ENCODE data around the gene RTTN. TPM values are rescaled to one million over a fixed set of nuclear protein-coding genes. Genes with fewer than 3 reads are reported as not detected.

The RTTN gene
- polyA plus RNA-seq, 1 of the 3 experiments (the other 2 are of a cell fraction) = 4.7 TPM

- CTCF ChIA-PET = no interaction called here
These were observed 199.9 kb downstream of the RTTN start for GRCh38 chr18:70005580-70005979.

DNA sequence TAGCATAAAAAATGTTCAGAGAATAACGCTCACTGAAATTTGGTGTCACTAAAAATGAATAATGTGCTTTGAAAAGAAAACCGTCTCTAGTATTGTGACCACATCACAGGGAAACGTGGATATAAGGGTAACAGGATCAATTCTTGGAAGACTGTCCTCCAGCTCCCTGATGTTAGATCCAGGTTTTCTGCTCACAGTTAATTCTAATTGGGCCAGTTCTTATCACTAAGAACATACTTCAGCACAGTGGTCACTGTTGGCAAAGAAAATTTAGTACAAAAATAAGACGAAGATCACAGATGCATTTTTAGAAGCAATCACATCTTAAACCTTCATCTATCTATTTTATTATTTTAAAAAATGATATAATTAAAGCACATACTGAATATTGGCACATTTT lies 200.8 kb downstream of the RTTN start:
- POLR2A ChIA-PET = no interaction called here
- Histone ChIP-seq H3F3A (replicated peaks; ENCODE audit: insufficient read depth) (no peaks in the 10 kb centered on the region), H4K20me1 (ENCODE audit: insufficient read depth) (no peaks in the 10 kb centered on the region), H3K36me3 (replicated peaks in 1 of 2; ENCODE audit: control insufficient read depth in 1 of 2, insufficient read depth in 2 of 2, low read length in 1 of 2) (peaks cover 0 to 8% of the 10 kb centered on the region in 2 experiments), H3K27ac (ENCODE audit: low read depth in 2 of 2, low read length in 1 of 2) (no peak overlapping the region), H3K9me2 (no peaks in the 10 kb centered on the region), H3K4me3 (ENCODE audit: low read depth in 2 of 2, low read length in 1 of 2) (no peak overlapping the region), H3K9me3 (no peaks in the 10 kb centered on the region), H3K27me3 (ENCODE audit: insufficient read depth) (no peaks in the 10 kb centered on the region), H3K4me2 (no peak overlapping the region), H3K9ac (no peak overlapping the region), H3K79me2 (ENCODE audit: insufficient read depth) (no peaks in the 10 kb centered on the region), H2AFZ (ENCODE audit: low read depth) (no peak overlapping the region), H3K4me1 (ENCODE audit: control insufficient read depth in 1 of 2, insufficient read depth in 2 of 2, low read depth in 1 of 2, low read length in 1 of 2) (no peaks in the 10 kb centered on the region)
- WGBS (ENCODE audit: low lambda C conversion rate) = 98% methylated on average over 4 of the region's 4 CpGs
- TF ChIP-seq, protein P1, sequence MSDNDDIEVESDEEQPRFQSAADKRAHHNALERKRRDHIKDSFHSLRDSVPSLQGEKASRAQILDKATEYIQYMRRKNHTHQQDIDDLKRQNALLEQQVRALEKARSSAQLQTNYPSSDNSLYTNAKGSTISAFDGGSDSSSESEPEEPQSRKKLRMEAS (IDR thresholded peaks at IDR 0.05; ENCODE audit: low read depth) = no peak
- TF ChIP-seq, protein P2, sequence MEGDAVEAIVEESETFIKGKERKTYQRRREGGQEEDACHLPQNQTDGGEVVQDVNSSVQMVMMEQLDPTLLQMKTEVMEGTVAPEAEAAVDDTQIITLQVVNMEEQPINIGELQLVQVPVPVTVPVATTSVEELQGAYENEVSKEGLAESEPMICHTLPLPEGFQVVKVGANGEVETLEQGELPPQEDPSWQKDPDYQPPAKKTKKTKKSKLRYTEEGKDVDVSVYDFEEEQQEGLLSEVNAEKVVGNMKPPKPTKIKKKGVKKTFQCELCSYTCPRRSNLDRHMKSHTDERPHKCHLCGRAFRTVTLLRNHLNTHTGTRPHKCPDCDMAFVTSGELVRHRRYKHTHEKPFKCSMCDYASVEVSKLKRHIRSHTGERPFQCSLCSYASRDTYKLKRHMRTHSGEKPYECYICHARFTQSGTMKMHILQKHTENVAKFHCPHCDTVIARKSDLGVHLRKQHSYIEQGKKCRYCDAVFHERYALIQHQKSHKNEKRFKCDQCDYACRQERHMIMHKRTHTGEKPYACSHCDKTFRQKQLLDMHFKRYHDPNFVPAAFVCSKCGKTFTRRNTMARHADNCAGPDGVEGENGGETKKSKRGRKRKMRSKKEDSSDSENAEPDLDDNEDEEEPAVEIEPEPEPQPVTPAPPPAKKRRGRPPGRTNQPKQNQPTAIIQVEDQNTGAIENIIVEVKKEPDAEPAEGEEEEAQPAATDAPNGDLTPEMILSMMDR (IDR thresholded peaks at IDR 0.05) = no peak
- TF ChIP-seq ELF1 (IDR thresholded peaks at IDR 0.05) = no peak
- CTCF ChIA-PET = no interaction called here
- no peak for DNase-seq

More at GRCh38 chr18:70005580-70005979, 199.9 kb downstream of the RTTN start:
- H3K27ac ChIP-seq (ENCODE audit: low read depth in 2 of 2, low read length in 1 of 2) = no peak overlapping the region
- no peaks in the 10 kb centered on the region for H4K20me1 ChIP-seq (ENCODE audit: insufficient read depth)
- no peaks in the 10 kb centered on the region for H3K79me2 ChIP-seq (ENCODE audit: insufficient read depth)
- H2AFZ ChIP-seq (ENCODE audit: low read depth) = no peak overlapping the region
- no peaks in the 10 kb centered on the region for H3F3A ChIP-seq (replicated peaks; ENCODE audit: insufficient read depth)
- H3K36me3 ChIP-seq (replicated peaks in 1 of 2; ENCODE audit: control insufficient read depth in 1 of 2, insufficient read depth in 2 of 2, low read length in 1 of 2) = peaks cover 0 to 8% of the 10 kb centered on the region in 2 experiments
- H3K9ac ChIP-seq = no peak overlapping the region
- 91% methylated on average over 3 of the region's 3 CpGs for WGBS (ENCODE audit: low lambda C conversion rate)
- H3K4me3 ChIP-seq (ENCODE audit: low read depth in 2 of 2, low read length in 1 of 2) = no peak overlapping the region
- H3K9me2 ChIP-seq = no peaks in the 10 kb centered on the region
- POLR2A ChIA-PET = no interaction called here
- H3K4me2 ChIP-seq = no peak overlapping the region
- no peaks in the 10 kb centered on the region for H3K27me3 ChIP-seq (ENCODE audit: insufficient read depth)
- no peaks in the 10 kb centered on the region for H3K9me3 ChIP-seq
- TF ChIP-seq GATA2 (CRISPR knock-in tag; IDR thresholded peaks at IDR 0.05) (no peak), RFX5 (IDR thresholded peaks at IDR 0.05; ENCODE audit: low read length) (no peak), NFIC (IDR thresholded peaks at IDR 0.05; ENCODE audit: borderline replicate concordance) (no peak), GABPA (IDR thresholded peaks at IDR 0.05; ENCODE audit: low read depth) (no peak), FOXJ3 (CRISPR knock-in tag; IDR thresholded peaks at IDR 0.05) (no peak), TEAD4 (IDR thresholded peaks at IDR 0.05; ENCODE audit: borderline replicate concordance, insufficient read depth) (no peak), EP300 (IDR thresholded peaks at IDR 0.05; ENCODE audit: borderline replicate concordance in 1 of 2, low read depth in 1 of 2, low read length in 1 of 2) (no peak), RCOR1 (IDR thresholded peaks at IDR 0.05; ENCODE audit: low read length) (no peak), TAF1 (IDR thresholded peaks at IDR 0.05; ENCODE audit: borderline replicate concordance, low read depth, low read length) (no peak), PBX3 (IDR thresholded peaks at IDR 0.05) (no peak), FOSL2 (IDR thresholded peaks at IDR 0.05; ENCODE audit: borderline replicate concordance, low read depth) (no peak), RXRA (IDR thresholded peaks at IDR 0.05; ENCODE audit: borderline replicate concordance, low read depth) (no peak), POLR2AphosphoS5 (IDR thresholded peaks at IDR 0.05; ENCODE audit: low read depth, low read length) (no peak), YY1 (IDR thresholded peaks at IDR 0.05; ENCODE audit: low read depth) (no peak), SMC3 (IDR thresholded peaks at IDR 0.05; ENCODE audit: low read depth, low read length) (no peak), TCF12 (IDR thresholded peaks at IDR 0.05) (no peak), JUND (IDR thresholded peaks at IDR 0.05) (no peak), CHD2 (IDR thresholded peaks at IDR 0.05; ENCODE audit: low read length, partially characterized antibody) (no peak)
- TF ChIP-seq, protein P3, sequence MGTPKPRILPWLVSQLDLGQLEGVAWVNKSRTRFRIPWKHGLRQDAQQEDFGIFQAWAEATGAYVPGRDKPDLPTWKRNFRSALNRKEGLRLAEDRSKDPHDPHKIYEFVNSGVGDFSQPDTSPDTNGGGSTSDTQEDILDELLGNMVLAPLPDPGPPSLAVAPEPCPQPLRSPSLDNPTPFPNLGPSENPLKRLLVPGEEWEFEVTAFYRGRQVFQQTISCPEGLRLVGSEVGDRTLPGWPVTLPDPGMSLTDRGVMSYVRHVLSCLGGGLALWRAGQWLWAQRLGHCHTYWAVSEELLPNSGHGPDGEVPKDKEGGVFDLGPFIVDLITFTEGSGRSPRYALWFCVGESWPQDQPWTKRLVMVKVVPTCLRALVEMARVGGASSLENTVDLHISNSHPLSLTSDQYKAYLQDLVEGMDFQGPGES (IDR thresholded peaks at IDR 0.05; ENCODE audit: low read depth, low read length) = no peak
- TF ChIP-seq, protein P4, sequence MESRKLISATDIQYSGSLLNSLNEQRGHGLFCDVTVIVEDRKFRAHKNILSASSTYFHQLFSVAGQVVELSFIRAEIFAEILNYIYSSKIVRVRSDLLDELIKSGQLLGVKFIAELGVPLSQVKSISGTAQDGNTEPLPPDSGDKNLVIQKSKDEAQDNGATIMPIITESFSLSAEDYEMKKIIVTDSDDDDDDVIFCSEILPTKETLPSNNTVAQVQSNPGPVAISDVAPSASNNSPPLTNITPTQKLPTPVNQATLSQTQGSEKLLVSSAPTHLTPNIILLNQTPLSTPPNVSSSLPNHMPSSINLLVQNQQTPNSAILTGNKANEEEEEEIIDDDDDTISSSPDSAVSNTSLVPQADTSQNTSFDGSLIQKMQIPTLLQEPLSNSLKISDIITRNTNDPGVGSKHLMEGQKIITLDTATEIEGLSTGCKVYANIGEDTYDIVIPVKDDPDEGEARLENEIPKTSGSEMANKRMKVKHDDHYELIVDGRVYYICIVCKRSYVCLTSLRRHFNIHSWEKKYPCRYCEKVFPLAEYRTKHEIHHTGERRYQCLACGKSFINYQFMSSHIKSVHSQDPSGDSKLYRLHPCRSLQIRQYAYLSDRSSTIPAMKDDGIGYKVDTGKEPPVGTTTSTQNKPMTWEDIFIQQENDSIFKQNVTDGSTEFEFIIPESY (IDR thresholded peaks at IDR 0.05; ENCODE audit: borderline replicate concordance, low read depth) = no peak
- H3K4me1 ChIP-seq (ENCODE audit: control insufficient read depth in 1 of 2, insufficient read depth in 2 of 2, low read depth in 1 of 2, low read length in 1 of 2) = no peaks in the 10 kb centered on the region
- no peak for DNase-seq

All from SK-N-SH (cell line).